AG04449 (cell line): ENCODE measurements around the gene DAPK2.

Experiments
- CTCF ChIA-PET: fragments of 350-600 bp; formaldehyde crosslinking; extraction: SDS; loops from one replicate; lab custom pipeline; 2021; ENCODE audit warnings: antibody characterized with exemption; lab: Yijun Ruan, JAX
- POLR2A ChIA-PET: fragments of 400-600, 350-600 bp; formaldehyde crosslinking; extraction: SDS; loops from one replicate; lab custom pipeline; 2020; ENCODE audit warnings: antibody characterized with exemption, inconsistent platforms; lab: Yijun Ruan, JAX
- DNase-seq: peaks from one replicate; pipeline ENCODE4 v3.0.0-alpha.2; 2010; ENCODE audit warnings: low read depth, low spot score
- H3K4me3 ChIP-seq: 2 replicates; pipeline ENCODE4 v1.5.1; 2011; ENCODE audit warnings: low read depth, mild to moderate bottlenecking, control low read depth, low read length
- TF ChIP-seq, protein P1 (sequence below): IDR thresholded peaks from one replicate; pipeline ENCODE4 v1.5.1; 2011; ENCODE audit warnings: mild to moderate bottlenecking, moderate library complexity, low read length, control low read depth, inconsistent platforms; ENCODE audit not compliant: insufficient read depth; ENCODE audit errors: missing control alignments

DAPK2 gene

DNA sequence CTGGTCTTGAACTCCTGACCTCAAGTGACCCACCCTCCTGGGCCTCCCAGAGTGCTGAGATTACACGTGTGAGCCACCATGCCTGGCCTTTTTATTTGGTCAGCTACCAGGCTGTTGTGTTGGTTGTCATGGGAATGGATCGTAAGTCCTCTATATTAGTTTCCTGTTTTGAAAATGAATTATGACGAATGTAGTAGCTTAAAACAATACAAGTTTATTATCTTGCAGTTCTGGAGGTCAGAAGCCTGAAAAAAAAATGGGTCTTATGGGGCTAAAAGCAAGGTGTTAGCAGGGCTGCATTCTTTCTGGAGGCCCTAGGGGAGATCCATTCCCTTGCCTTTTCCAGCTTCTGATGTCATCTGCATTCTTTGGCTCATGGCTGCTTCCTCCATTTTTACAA is 187.4 kb downstream of the DAPK2 start:
- POLR2A ChIA-PET, result no interaction called here
- DNase-seq, result no peak
- TF ChIP-seq, protein P1, sequence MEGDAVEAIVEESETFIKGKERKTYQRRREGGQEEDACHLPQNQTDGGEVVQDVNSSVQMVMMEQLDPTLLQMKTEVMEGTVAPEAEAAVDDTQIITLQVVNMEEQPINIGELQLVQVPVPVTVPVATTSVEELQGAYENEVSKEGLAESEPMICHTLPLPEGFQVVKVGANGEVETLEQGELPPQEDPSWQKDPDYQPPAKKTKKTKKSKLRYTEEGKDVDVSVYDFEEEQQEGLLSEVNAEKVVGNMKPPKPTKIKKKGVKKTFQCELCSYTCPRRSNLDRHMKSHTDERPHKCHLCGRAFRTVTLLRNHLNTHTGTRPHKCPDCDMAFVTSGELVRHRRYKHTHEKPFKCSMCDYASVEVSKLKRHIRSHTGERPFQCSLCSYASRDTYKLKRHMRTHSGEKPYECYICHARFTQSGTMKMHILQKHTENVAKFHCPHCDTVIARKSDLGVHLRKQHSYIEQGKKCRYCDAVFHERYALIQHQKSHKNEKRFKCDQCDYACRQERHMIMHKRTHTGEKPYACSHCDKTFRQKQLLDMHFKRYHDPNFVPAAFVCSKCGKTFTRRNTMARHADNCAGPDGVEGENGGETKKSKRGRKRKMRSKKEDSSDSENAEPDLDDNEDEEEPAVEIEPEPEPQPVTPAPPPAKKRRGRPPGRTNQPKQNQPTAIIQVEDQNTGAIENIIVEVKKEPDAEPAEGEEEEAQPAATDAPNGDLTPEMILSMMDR, result no peak
- CTCF ChIA-PET, result interaction anchor here (0.7 to 1.0 kb wide), 2 partner anchors 187 to 210 kb away, joined by 3 to 4 read pairs; no protein-coding TSS in a partner anchor
- no peak overlapping the region for H3K4me3 ChIP-seq

DNA sequence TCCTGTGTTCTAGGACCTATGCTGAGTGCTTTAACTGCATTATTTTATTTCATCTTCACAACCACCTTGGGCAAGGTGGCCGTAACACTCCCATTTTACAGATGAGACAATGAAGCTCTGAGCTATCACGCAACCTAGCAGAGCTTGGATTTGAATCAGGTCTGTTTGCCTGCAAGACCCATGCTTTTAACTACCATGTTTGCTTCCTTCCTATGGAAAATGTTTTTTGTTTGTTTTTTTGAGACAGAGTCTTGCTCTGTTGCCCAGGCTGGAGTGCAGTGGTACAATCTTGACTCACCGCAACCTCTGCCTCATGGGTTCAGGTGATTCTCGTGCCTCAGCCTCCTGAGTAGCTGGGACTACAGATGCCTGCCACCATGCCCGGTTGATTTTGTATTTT is 187.8 kb downstream of the DAPK2 start:
- DNase-seq, result no peak
- TF ChIP-seq, protein P1, result no peak
- POLR2A ChIA-PET, result no interaction called here
- CTCF ChIA-PET, result interaction anchor here (0.7 to 1.0 kb wide), 2 partner anchors 187 to 210 kb away, joined by 3 to 4 read pairs; no protein-coding TSS in a partner anchor
- H3K4me3 ChIP-seq, result no peak overlapping the region

DNA sequence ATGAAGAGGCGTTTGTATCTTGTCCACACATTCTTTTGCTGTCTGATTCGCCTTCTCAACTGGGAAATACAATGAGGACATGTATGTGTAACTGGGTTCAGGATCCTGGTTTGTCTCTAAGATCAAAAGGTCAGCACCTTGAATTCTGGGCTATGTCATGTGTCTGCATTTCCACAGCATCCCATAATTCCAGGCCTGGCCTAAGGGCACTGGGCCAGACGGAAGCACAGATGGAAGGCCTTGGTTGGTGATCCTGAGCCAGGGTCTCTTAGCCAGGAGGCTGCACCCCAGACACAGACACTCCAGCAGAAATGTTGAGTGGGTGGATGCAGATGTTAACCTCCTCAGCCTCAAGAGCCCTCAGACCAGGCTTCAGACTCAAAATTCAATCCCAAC is 188.8 kb downstream of the DAPK2 start:
- CTCF ChIA-PET, result interaction anchor here (1.2 to 1.5 kb wide), 2 partner anchors 25 to 106 kb away, joined by 4 read pairs; no protein-coding TSS in a partner anchor
- no peak for DNase-seq
- POLR2A ChIA-PET, result no interaction called here
- no peak overlapping the region for H3K4me3 ChIP-seq
- TF ChIP-seq, protein P1, result no peak
